PC-3 (cell line): ENCODE results near the gene RNF175. TPM values are rescaled to one million over a fixed set of nuclear protein-coding genes. Genes with fewer than 3 reads are reported as not detected.

Source experiments
- ATAC-seq: fragments of 200-7000 bp; cut with Tn5 transposase; 2 replicates; pipeline ENCODE4 v1.9.1; 2020; ENCODE audit warnings: mild to moderate bottlenecking, moderate library complexity
- BruUV-seq: library from RNA; stranded (reverse); fragments of 400-500 nt; replicated peaks from 2 replicates; lab custom pipeline; 2021; lab: Mats Ljungman, UMichigan
- CTCF ChIA-PET: fragments of 300-600 bp; sonication (Branson Sonifier 250); formaldehyde crosslinking; loops from one replicate; lab custom pipeline; 2022; ENCODE audit warnings: antibody characterized with exemption; lab: Charles Lee
- POLR2A ChIA-PET: fragments of 300-600 bp; sonication (Branson Sonifier 250); formaldehyde crosslinking; loops from one replicate; lab custom pipeline; 2022; ENCODE audit warnings: antibody characterized with exemption; ENCODE audit not compliant: unreplicated experiment; lab: Charles Lee
- DNase-seq: peaks from one replicate; pipeline ENCODE4 v3.0.0-alpha.2; 2015
- H2AFZ ChIP-seq: fragments of 300-600 bp; sonication (generic); 2 replicates; pipeline ENCODE4 v1.6.0; 2016; ENCODE audit warnings: antibody characterized with exemption, low read length
- H3F3A ChIP-seq: fragments of 300-600 bp; sonication (generic); one replicate; pipeline ENCODE4 v1.6.0; 2017; ENCODE audit warnings: antibody characterized with exemption, low read length, control low read depth, mild to moderate bottlenecking; ENCODE audit not compliant: unreplicated experiment
- H3K27ac ChIP-seq: fragments of 300-600 bp; sonication (generic); 2 replicates; pipeline ENCODE4 v1.5.1; 2016; ENCODE audit warnings: mild to moderate bottlenecking, low read length
- H3K27me3 ChIP-seq: fragments of 300-600 bp; sonication (generic); 2 replicates; pipeline ENCODE4 v1.6.1; 2016; ENCODE audit warnings: low read length, mixed read lengths
- H3K36me3 ChIP-seq: fragments of 300-600 bp; sonication (generic); 2 replicates; pipeline ENCODE4 v1.6.1; 2016; ENCODE audit warnings: low read depth, mixed run types, low read length, mixed read lengths
- H3K4me1 ChIP-seq: fragments of 300-600 bp; sonication (generic); 2 replicates; pipeline ENCODE4 v1.5.1; 2016; ENCODE audit warnings: low read length; ENCODE audit not compliant: insufficient read depth
- H3K4me2 ChIP-seq: fragments of 300-600 bp; sonication (generic); 2 replicates; pipeline ENCODE4 v1.6.0; 2016; ENCODE audit warnings: low read length
- H3K4me3 ChIP-seq: fragments of 300-600 bp; sonication (generic); 2 replicates; pipeline ENCODE4 v1.5.1; 2016; ENCODE audit warnings: mild to moderate bottlenecking, low read length, mixed read lengths
- H3K79me2 ChIP-seq: fragments of 300-600 bp; sonication (generic); 2 replicates; pipeline ENCODE4 v1.6.1; 2017; ENCODE audit warnings: low read length, mixed read lengths
- H3K9ac ChIP-seq: fragments of 300-600 bp; sonication (generic); 2 replicates; pipeline ENCODE4 v1.6.0; 2016; ENCODE audit warnings: mild to moderate bottlenecking, low read length
- H3K9me2 ChIP-seq: fragments of 300-600 bp; sonication (generic); replicated peaks from 2 replicates; pipeline ENCODE4 v1.6.1; 2016; ENCODE audit warnings: mixed run types, low read length, mixed read lengths
- H3K9me3 ChIP-seq: fragments of 300-600 bp; sonication (generic); 2 replicates; pipeline ENCODE4 v1.6.1; 2016; ENCODE audit warnings: low read length, mixed read lengths
- H4K20me1 ChIP-seq: fragments of 300-600 bp; sonication (generic); 2 replicates; pipeline ENCODE4 v1.6.1; 2016; ENCODE audit warnings: low read length, mixed read lengths
- EZH2 ChIP-seq: fragments of 300-600 bp; sonication (generic); IDR thresholded peaks from one replicate; pipeline ENCODE4 v1.6.1; 2017; ENCODE audit warnings: antibody characterized with exemption, mild to moderate bottlenecking, low read length; ENCODE audit not compliant: unreplicated experiment
- EZH2phosphoT487 ChIP-seq: fragments of 300-600 bp; sonication (generic); IDR thresholded peaks from 2 replicates; pipeline ENCODE4 v1.6.1; 2018; ENCODE audit warnings: mild to moderate bottlenecking, antibody characterized with exemption, low read length, borderline replicate concordance
- intact Hi-C: fragments of 100-400 bp; cut with micrococcal nuclease; formaldehyde crosslinking; loops from 2 replicates; pipeline ENCODE4 v1.9.0; 2023
- total RNA-seq: library from RNA; depleted of rRNA; stranded (reverse); fragments of >200 nt; gene quantifications from 2 replicates; pipeline ENCODE4 v1.2.3, GENCODE V29; 2014
- TF ChIP-seq, protein P1 (sequence below): fragments of 300-600 bp; sonication (generic); conservative IDR thresholded peaks from 2 replicates; pipeline ENCODE4 v1.5.1; 2017; ENCODE audit warnings: antibody characterized with exemption, low read depth, mild to moderate bottlenecking, low read length

RNF175 gene
- total RNA-seq, 1 experiment from 2014 or later, result not detected

- H3K9ac ChIP-seq, result no peak overlapping the region
- ChIA-PET POLR2A (no interaction called here), CTCF (no interaction called here)
- H3K9me3 ChIP-seq, result no peaks in the 10 kb centered on the region
- H4K20me1 ChIP-seq, result no peaks in the 10 kb centered on the region
- no peaks in the 10 kb centered on the region for H3F3A ChIP-seq
- TF ChIP-seq, protein P1, sequence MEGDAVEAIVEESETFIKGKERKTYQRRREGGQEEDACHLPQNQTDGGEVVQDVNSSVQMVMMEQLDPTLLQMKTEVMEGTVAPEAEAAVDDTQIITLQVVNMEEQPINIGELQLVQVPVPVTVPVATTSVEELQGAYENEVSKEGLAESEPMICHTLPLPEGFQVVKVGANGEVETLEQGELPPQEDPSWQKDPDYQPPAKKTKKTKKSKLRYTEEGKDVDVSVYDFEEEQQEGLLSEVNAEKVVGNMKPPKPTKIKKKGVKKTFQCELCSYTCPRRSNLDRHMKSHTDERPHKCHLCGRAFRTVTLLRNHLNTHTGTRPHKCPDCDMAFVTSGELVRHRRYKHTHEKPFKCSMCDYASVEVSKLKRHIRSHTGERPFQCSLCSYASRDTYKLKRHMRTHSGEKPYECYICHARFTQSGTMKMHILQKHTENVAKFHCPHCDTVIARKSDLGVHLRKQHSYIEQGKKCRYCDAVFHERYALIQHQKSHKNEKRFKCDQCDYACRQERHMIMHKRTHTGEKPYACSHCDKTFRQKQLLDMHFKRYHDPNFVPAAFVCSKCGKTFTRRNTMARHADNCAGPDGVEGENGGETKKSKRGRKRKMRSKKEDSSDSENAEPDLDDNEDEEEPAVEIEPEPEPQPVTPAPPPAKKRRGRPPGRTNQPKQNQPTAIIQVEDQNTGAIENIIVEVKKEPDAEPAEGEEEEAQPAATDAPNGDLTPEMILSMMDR, result no peak
- TF ChIP-seq EZH2 (no peak), EZH2phosphoT487 (no peak)
- intact Hi-C loops, result no loop called here
- no peaks in the 10 kb centered on the region for H3K27me3 ChIP-seq
- no peaks in the 10 kb centered on the region for H3K9me2 ChIP-seq
- BruUV-seq, result no TSS peak
- no peak for ATAC-seq
- no peak overlapping the region for H3K27ac ChIP-seq
- H3K4me1 ChIP-seq, result no peaks in the 10 kb centered on the region
- no peak overlapping the region for H2AFZ ChIP-seq
- no peak for DNase-seq
- no peaks in the 10 kb centered on the region for H3K79me2 ChIP-seq
- H3K4me2 ChIP-seq, result no peak overlapping the region
- no peaks in the 10 kb centered on the region for H3K36me3 ChIP-seq
- no peak overlapping the region for H3K4me3 ChIP-seq
Measured at GRCh38 chr4:153722036-153722435, 37.8 kb downstream of the RNF175 start.

DNA sequence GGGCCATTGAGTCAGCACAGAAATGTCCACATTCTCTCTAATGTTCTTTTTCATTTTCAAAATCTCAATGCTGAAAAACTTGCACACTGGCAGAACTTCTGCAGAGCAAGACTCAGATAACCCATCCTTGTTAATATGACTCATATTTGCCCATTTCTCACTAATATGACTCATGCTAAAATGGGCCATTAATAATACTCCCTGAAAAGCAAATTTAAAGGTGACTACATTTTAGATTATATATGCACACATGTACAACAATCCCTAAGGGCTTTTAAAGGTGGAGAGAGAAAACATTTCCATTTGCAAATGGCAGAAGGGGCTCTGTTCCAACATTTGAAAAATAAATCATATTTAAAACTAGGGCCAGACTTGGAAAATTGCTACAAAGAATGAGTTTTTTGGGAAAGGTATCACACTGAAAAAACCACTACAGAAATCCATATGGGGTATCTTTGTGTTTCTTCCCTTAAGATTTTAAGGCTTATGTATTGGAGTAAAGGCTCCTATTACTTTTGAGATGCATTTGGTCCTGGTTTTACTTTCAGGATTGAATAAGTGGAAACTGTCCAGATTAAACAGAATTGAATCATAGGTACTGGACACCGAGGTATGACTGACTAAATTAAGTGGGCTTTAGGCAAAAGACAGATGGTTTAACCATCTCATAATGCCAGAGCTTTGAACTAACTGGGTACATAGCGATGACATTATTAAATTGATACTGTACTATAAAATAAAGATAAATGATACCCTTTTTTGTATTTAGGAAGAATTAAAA is 45.8 kb downstream of the RNF175 start:
- Histone ChIP-seq H3K9me3 (no peaks in the 10 kb centered on the region), H3K9me2 (no peaks in the 10 kb centered on the region), H2AFZ (no peak overlapping the region), H4K20me1 (no peaks in the 10 kb centered on the region), H3K4me3 (peak overlapping the region; percentile 21; the same call in 1 of the 2 replicates), H3K79me2 (no peaks in the 10 kb centered on the region), H3K36me3 (no peaks in the 10 kb centered on the region), H3K4me2 (peak overlapping the region; percentile 70), H3F3A (no peaks in the 10 kb centered on the region), H3K9ac (0 out of 2 replicates have a peak overlapping the region, but pooled peaks have one; percentile 13), H3K27ac (peak overlapping the region; percentile 90), H3K4me1 (peaks cover 22% of the 10 kb centered on the region), H3K27me3 (no peaks in the 10 kb centered on the region)
- ChIA-PET POLR2A (no interaction called here), CTCF (no interaction called here)
- TF ChIP-seq EZH2 (no peak), EZH2phosphoT487 (no peak)
- TF ChIP-seq, protein P1, result no peak
- ATAC-seq (peak; percentile 88), DNase-seq (peak; percentile 83)
- BruUV-seq, result no TSS peak
- intact Hi-C loops, result no loop called here

DNA sequence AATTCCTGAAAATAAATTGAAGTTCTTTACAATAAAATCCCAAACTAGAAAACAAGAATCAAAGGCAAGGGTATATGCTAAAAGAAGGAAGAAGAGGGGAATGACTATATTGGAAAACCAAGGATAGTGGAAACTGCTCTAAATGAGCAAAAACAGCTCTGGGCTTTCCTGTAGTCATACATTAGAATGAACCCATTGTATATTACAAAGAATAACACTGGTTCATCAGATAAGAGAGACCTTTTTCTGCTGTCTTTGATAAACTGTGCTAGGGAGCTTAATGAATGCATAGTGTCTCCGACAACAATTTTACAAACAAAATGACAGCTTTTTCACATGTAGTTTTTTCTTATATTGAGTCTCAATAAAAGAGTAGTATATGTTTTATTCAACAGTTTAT is 49.1 kb downstream of the RNF175 start:
- TF ChIP-seq, protein P1, result no peak
- no peak for TF ChIP-seq EZH2phosphoT487
- TF ChIP-seq EZH2, result no peak
- Histone ChIP-seq H3K9me3 (no peaks in the 10 kb centered on the region), H4K20me1 (no peaks in the 10 kb centered on the region), H3K4me3 (no peak overlapping the region), H3K9ac (no peak overlapping the region), H3K9me2 (no peaks in the 10 kb centered on the region), H3K27ac (no peak overlapping the region), H2AFZ (no peak overlapping the region), H3K4me1 (peaks cover 22% of the 10 kb centered on the region), H3K4me2 (no peak overlapping the region), H3K27me3 (no peaks in the 10 kb centered on the region), H3K79me2 (no peaks in the 10 kb centered on the region), H3F3A (no peaks in the 10 kb centered on the region), H3K36me3 (no peaks in the 10 kb centered on the region)
- ATAC-seq (no peak), DNase-seq (no peak)
- POLR2A ChIA-PET, result no interaction called here
- CTCF ChIA-PET, result no interaction called here
- BruUV-seq, result no TSS peak
- intact Hi-C loops, result no loop called here
